ENCODE data around the gene TMEM95. TPM values are rescaled to one million over a fixed set of nuclear protein-coding genes. Genes with fewer than 3 reads are reported as not detected.

The TMEM95 gene
- total and polyA plus RNA-seq, 10 of the 15 experiments (the other 5 are each of a cell fraction or from before 2014, with no cell fraction given), result 0.05 to 0.28 TPM; not detected in 8

DNA sequence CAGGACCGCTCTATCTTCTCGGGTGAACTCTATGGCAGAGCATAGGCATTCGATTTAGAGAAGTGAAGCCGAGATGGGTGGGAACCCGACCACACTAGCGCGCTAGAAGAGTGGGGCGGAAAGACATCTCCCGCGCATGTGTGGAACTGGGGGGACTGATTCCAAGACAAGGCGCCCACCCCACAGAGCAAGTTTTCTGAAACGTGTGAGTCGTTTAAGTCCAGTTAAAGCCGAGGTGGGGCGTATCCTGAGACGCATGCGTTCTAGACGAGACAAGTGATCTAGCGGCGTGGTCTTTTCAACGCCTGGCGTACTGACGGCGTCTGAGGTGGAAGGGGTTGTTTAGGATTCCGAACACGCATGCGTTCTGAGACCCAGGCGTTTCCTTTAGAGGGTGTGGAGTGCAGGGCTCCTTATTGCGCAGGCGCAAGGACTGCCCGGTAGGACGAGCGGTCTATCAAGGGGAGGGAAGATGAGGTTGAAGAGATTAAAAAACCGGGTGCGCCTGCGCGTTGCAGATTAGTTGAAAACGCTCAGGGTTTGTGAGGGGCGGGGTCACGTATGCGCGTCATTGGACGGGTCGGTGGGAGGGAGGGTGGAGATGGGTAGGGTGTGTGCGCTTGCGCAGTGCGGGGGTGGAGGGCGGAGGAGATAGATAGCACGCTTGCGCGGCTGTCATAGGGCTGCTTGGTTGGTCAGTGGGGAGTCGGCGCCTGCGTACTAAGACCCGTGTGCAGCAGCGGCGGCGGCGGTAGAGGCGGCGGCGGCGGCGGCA lies 47.9 kb upstream of the TMEM95 start, which contains the start of gene EIF5A (continued):
- TF ChIP-seq, protein P1, sequence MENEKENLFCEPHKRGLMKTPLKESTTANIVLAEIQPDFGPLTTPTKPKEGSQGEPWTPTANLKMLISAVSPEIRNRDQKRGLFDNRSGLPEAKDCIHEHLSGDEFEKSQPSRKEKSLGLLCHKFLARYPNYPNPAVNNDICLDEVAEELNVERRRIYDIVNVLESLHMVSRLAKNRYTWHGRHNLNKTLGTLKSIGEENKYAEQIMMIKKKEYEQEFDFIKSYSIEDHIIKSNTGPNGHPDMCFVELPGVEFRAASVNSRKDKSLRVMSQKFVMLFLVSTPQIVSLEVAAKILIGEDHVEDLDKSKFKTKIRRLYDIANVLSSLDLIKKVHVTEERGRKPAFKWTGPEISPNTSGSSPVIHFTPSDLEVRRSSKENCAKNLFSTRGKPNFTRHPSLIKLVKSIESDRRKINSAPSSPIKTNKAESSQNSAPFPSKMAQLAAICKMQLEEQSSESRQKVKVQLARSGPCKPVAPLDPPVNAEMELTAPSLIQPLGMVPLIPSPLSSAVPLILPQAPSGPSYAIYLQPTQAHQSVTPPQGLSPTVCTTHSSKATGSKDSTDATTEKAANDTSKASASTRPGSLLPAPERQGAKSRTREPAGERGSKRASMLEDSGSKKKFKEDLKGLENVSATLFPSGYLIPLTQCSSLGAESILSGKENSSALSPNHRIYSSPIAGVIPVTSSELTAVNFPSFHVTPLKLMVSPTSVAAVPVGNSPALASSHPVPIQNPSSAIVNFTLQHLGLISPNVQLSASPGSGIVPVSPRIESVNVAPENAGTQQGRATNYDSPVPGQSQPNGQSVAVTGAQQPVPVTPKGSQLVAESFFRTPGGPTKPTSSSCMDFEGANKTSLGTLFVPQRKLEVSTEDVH (IDR thresholded peaks at IDR 0.05; ENCODE audit: low read depth, partially characterized antibody), result peak; percentile 83
- TF ChIP-seq ESRRA (IDR thresholded peaks at IDR 0.05; ENCODE audit: low read length) (peak; percentile 64), IKZF1 (conservative IDR thresholded peaks at IDR 0.05) (peak; percentile 85), CREB1 (IDR thresholded peaks at IDR 0.05; ENCODE audit: low read depth) (peak; percentile 90), NR2C1 (IDR thresholded peaks at IDR 0.05) (peak; percentile 80; the same call in 1 of the 2 replicates), HCFC1 (IDR thresholded peaks at IDR 0.05; ENCODE audit: low read length) (peak; percentile 79), KLF5 (IDR thresholded peaks at IDR 0.05; ENCODE audit: partially characterized antibody) (peak; percentile 14), ZSCAN29 (IDR thresholded peaks at IDR 0.05) (no peak), BACH1 (IDR thresholded peaks at IDR 0.05; ENCODE audit: borderline replicate concordance) (peak; percentile 30; the same call in 1 of the 2 replicates), ZBED1 (IDR thresholded peaks at IDR 0.05; ENCODE audit: borderline replicate concordance) (peak; percentile 46; the same call in 1 of the 2 replicates), ZNF217 (IDR thresholded peaks at IDR 0.05) (no peak), SIX5 (IDR thresholded peaks at IDR 0.05; ENCODE audit: low read depth, low read length, severe bottlenecking) (peak; percentile 51), TAF1 (IDR thresholded peaks at IDR 0.05; ENCODE audit: borderline replicate concordance, low read depth, low read length) (peak; percentile 76), BRCA1 (IDR thresholded peaks at IDR 0.05; ENCODE audit: low read depth, low read length) (no peak), RAD21 (IDR thresholded peaks at IDR 0.05; ENCODE audit: insufficient read depth, low read depth, low read length) (no peak), RUNX3 (IDR thresholded peaks at IDR 0.05; ENCODE audit: low read length) (peak; percentile 91)
- TF ChIP-seq, protein P2, sequence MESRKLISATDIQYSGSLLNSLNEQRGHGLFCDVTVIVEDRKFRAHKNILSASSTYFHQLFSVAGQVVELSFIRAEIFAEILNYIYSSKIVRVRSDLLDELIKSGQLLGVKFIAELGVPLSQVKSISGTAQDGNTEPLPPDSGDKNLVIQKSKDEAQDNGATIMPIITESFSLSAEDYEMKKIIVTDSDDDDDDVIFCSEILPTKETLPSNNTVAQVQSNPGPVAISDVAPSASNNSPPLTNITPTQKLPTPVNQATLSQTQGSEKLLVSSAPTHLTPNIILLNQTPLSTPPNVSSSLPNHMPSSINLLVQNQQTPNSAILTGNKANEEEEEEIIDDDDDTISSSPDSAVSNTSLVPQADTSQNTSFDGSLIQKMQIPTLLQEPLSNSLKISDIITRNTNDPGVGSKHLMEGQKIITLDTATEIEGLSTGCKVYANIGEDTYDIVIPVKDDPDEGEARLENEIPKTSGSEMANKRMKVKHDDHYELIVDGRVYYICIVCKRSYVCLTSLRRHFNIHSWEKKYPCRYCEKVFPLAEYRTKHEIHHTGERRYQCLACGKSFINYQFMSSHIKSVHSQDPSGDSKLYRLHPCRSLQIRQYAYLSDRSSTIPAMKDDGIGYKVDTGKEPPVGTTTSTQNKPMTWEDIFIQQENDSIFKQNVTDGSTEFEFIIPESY (IDR thresholded peaks at IDR 0.05), result no peak
- TF ChIP-seq, protein P3, sequence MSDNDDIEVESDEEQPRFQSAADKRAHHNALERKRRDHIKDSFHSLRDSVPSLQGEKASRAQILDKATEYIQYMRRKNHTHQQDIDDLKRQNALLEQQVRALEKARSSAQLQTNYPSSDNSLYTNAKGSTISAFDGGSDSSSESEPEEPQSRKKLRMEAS (IDR thresholded peaks at IDR 0.05; ENCODE audit: low read depth, low read length), result peak; percentile 58
- TF ChIP-seq, protein P4, sequence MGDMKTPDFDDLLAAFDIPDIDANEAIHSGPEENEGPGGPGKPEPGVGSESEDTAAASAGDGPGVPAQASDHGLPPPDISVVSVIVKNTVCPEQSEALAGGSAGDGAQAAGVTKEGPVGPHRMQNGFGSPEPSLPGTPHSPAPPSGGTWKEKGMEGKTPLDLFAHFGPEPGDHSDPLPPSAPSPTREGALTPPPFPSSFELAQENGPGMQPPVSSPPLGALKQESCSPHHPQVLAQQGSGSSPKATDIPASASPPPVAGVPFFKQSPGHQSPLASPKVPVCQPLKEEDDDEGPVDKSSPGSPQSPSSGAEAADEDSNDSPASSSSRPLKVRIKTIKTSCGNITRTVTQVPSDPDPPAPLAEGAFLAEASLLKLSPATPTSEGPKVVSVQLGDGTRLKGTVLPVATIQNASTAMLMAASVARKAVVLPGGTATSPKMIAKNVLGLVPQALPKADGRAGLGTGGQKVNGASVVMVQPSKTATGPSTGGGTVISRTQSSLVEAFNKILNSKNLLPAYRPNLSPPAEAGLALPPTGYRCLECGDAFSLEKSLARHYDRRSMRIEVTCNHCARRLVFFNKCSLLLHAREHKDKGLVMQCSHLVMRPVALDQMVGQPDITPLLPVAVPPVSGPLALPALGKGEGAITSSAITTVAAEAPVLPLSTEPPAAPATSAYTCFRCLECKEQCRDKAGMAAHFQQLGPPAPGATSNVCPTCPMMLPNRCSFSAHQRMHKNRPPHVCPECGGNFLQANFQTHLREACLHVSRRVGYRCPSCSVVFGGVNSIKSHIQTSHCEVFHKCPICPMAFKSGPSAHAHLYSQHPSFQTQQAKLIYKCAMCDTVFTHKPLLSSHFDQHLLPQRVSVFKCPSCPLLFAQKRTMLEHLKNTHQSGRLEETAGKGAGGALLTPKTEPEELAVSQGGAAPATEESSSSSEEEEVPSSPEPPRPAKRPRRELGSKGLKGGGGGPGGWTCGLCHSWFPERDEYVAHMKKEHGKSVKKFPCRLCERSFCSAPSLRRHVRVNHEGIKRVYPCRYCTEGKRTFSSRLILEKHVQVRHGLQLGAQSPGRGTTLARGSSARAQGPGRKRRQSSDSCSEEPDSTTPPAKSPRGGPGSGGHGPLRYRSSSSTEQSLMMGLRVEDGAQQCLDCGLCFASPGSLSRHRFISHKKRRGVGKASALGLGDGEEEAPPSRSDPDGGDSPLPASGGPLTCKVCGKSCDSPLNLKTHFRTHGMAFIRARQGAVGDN (IDR thresholded peaks at IDR 0.05), result 0 out of 2 replicates have a peak, but pooled peaks have one; percentile 61

Data from GM12878 (cell line).